Fibroblast of lung (primary cell): Measurements from ENCODE around the gene CERS5. TPM values are rescaled to one million over a fixed set of nuclear protein-coding genes. Genes with fewer than 3 reads are reported as not detected.

Experiments used
- DNase-seq, 2 donors: peaks; one replicate each; pipeline versions ENCODE4 v3.0.0 to v3.0.0-alpha.2; 2010; ENCODE audit warnings: low read depth in 2 of 2
- H2AFZ ChIP-seq: 2 replicates; pipeline ENCODE4 v1.5.1; 2012; ENCODE audit warnings: low read length, control low read depth, inconsistent platforms
- H3K27ac ChIP-seq: 2 replicates; pipeline ENCODE4 v1.5.1; 2011; ENCODE audit warnings: low read length, control low read depth; ENCODE audit not compliant: insufficient read depth
- H3K27me3 ChIP-seq: 2 replicates; pipeline ENCODE4 v1.5.1; 2011; ENCODE audit warnings: mild to moderate bottlenecking, low read length; ENCODE audit not compliant: control insufficient read depth, insufficient read depth
- H3K36me3 ChIP-seq: 2 replicates; pipeline ENCODE4 v1.5.1; 2011; ENCODE audit warnings: low read length; ENCODE audit not compliant: control insufficient read depth, insufficient read depth
- H3K4me1 ChIP-seq: 2 replicates; pipeline ENCODE4 v1.5.1; 2011; ENCODE audit warnings: low read length; ENCODE audit not compliant: control insufficient read depth, insufficient read depth; ENCODE audit errors: extremely low read depth
- H3K4me2 ChIP-seq: 2 replicates; pipeline ENCODE4 v1.5.1; 2011; ENCODE audit warnings: low read length, control low read depth; ENCODE audit not compliant: insufficient read depth; ENCODE audit errors: extremely low read depth
- H3K4me3 ChIP-seq, 4 experiments: fragments of 200-600 bp in 1 of 4; sonication (generic) in 1 of 4; replicated peaks in 1 of 4; 2 replicates each; pipeline ENCODE4 v1.5.1; 2011 to 2016; ENCODE audit warnings: low read length in 4 of 4, low read depth in 3 of 4, mild to moderate bottlenecking in 3 of 4, control low read depth in 2 of 4, inconsistent platforms in 1 of 4, mixed read lengths in 1 of 4; ENCODE audit not compliant: insufficient read depth in 1 of 4; ENCODE audit errors: control extremely low read depth in 1 of 4
- H3K79me2 ChIP-seq: 2 replicates; pipeline ENCODE4 v1.5.1; 2012; ENCODE audit warnings: mild to moderate bottlenecking, low read length, inconsistent platforms; ENCODE audit not compliant: control insufficient read depth, insufficient read depth
- H3K9ac ChIP-seq: 2 replicates; pipeline ENCODE4 v1.5.1; 2011; ENCODE audit warnings: mild to moderate bottlenecking, low read length, control low read depth; ENCODE audit not compliant: insufficient read depth
- H3K9me3 ChIP-seq: 2 replicates; pipeline ENCODE4 v1.5.1; 2012; ENCODE audit warnings: low read depth, low read length; ENCODE audit not compliant: control insufficient read depth, insufficient read depth
- H4K20me1 ChIP-seq: 2 replicates; pipeline ENCODE4 v1.5.1; 2011; ENCODE audit warnings: low read length; ENCODE audit not compliant: control insufficient read depth, insufficient read depth; ENCODE audit errors: extremely low read depth
- EZH2 ChIP-seq: IDR thresholded peaks from 2 replicates; pipeline ENCODE4 v1.5.1; 2012; ENCODE audit warnings: low read length, control low read depth, mild to moderate bottlenecking; ENCODE audit errors: missing control alignments
- polyA plus RNA-seq, 2 donors: library from polyadenylated mRNA; depleted of rRNA in 1 of 2; stranded (reverse) in 1 of 2; unstranded in 1 of 2; fragments of >200 nt; gene quantifications; 2 replicates each; pipeline ENCODE4 v1.2.1, GENCODE V29; 2011 to 2012; ENCODE audit warnings: missing spikeins in 1 of 2
- total RNA-seq: library from RNA; depleted of rRNA; stranded (reverse); fragments of >200 nt; gene quantifications from 2 replicates; pipeline ENCODE4 v1.2.1, GENCODE V29; 2014
- TF ChIP-seq, protein P1 (sequence below), 2 donors: IDR thresholded peaks in 1 of 2; conservative IDR thresholded peaks in 1 of 2; 1 replicate in 1 of 2; 2 replicates in 1 of 2; pipeline ENCODE4 v1.5.1; 2011 to 2012; ENCODE audit warnings: low read length in 2 of 2, control low read depth in 1 of 2, inconsistent platforms in 1 of 2, low read depth in 1 of 2, mild to moderate bottlenecking in 1 of 2

CERS5 gene
- total and polyA plus RNA-seq, 2 donors (not counting 1 experiment from before 2014, with no cell fraction given): 51.0 to 74.4 TPM

GRCh38 chr12:50203691-50204090, 36.5 kb upstream of the CERS5 start:
- Histone ChIP-seq H3K4me3 (no peak overlapping the region), H3K9ac (no peak overlapping the region), H4K20me1 (no peaks in the 10 kb centered on the region), H3K27me3 (no peaks in the 10 kb centered on the region), H3K4me1 (peaks cover 8% of the 10 kb centered on the region), H3K9me3 (no peaks in the 10 kb centered on the region), H2AFZ (no peak overlapping the region), H3K27ac (no peak overlapping the region), H3K79me2 (peaks cover 18% of the 10 kb centered on the region), H3K4me2 (no peak overlapping the region), H3K36me3 (peaks cover 14% of the 10 kb centered on the region)
- TF ChIP-seq, protein P1, sequence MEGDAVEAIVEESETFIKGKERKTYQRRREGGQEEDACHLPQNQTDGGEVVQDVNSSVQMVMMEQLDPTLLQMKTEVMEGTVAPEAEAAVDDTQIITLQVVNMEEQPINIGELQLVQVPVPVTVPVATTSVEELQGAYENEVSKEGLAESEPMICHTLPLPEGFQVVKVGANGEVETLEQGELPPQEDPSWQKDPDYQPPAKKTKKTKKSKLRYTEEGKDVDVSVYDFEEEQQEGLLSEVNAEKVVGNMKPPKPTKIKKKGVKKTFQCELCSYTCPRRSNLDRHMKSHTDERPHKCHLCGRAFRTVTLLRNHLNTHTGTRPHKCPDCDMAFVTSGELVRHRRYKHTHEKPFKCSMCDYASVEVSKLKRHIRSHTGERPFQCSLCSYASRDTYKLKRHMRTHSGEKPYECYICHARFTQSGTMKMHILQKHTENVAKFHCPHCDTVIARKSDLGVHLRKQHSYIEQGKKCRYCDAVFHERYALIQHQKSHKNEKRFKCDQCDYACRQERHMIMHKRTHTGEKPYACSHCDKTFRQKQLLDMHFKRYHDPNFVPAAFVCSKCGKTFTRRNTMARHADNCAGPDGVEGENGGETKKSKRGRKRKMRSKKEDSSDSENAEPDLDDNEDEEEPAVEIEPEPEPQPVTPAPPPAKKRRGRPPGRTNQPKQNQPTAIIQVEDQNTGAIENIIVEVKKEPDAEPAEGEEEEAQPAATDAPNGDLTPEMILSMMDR (conservative IDR thresholded peaks at IDR 0.05 in 1 of 2, IDR thresholded peaks at IDR 0.05 in 1 of 2; ENCODE audit: low read depth in 1 of 2, low read length in 2 of 2): no peak
- TF ChIP-seq EZH2: no peak
- DNase-seq: no peak

- Histone ChIP-seq H3K4me3 (no peak overlapping the region), H4K20me1 (no peaks in the 10 kb centered on the region), H3K79me2 (peaks cover 5% of the 10 kb centered on the region), H3K4me1 (peaks cover 8% of the 10 kb centered on the region), H3K27ac (peak overlapping the region; percentile 38), H3K9ac (peak overlapping the region; percentile 20), H3K4me2 (peak overlapping the region; percentile 48), H3K27me3 (no peaks in the 10 kb centered on the region), H2AFZ (no peak overlapping the region), H3K9me3 (no peaks in the 10 kb centered on the region), H3K36me3 (peaks cover 14% of the 10 kb centered on the region)
- TF ChIP-seq, protein P1 (conservative IDR thresholded peaks at IDR 0.05 in 1 of 2, IDR thresholded peaks at IDR 0.05 in 1 of 2; ENCODE audit: low read depth in 1 of 2, low read length in 2 of 2): no peak
- no peak for TF ChIP-seq EZH2
- DNase-seq: peak; percentile 26 to 94
These were observed 34.9 kb upstream of the CERS5 start for GRCh38 chr12:50201987-50202521.

GRCh38 chr12:50200552-50201273, 33.5 kb upstream of the CERS5 start:
- no peak overlapping the region for H3K27ac ChIP-seq
- peaks cover 8% of the 10 kb centered on the region for H3K4me1 ChIP-seq

More at GRCh38 chr12:50200552-50201273, 33.5 kb upstream of the CERS5 start:
- Histone ChIP-seq H3K79me2 (peaks cover under 1% of the 10 kb centered on the region), H3K4me2 (no peak overlapping the region), H2AFZ (no peak overlapping the region), H4K20me1 (no peaks in the 10 kb centered on the region), H3K4me3 (no peak overlapping the region), H3K36me3 (peaks cover 15% of the 10 kb centered on the region), H3K9ac (no peak overlapping the region), H3K27me3 (no peaks in the 10 kb centered on the region), H3K9me3 (no peaks in the 10 kb centered on the region)
- peak in 1 of 2 donors; percentile 89 for DNase-seq
- TF ChIP-seq, protein P1 (conservative IDR thresholded peaks at IDR 0.05 in 1 of 2, IDR thresholded peaks at IDR 0.05 in 1 of 2; ENCODE audit: low read depth in 1 of 2, low read length in 2 of 2): no peak
- no peak for TF ChIP-seq EZH2
